Measurements from ENCODE around the gene VAPA.

The VAPA gene, protein sequence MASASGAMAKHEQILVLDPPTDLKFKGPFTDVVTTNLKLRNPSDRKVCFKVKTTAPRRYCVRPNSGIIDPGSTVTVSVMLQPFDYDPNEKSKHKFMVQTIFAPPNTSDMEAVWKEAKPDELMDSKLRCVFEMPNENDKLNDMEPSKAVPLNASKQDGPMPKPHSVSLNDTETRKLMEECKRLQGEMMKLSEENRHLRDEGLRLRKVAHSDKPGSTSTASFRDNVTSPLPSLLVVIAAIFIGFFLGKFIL

DNA sequence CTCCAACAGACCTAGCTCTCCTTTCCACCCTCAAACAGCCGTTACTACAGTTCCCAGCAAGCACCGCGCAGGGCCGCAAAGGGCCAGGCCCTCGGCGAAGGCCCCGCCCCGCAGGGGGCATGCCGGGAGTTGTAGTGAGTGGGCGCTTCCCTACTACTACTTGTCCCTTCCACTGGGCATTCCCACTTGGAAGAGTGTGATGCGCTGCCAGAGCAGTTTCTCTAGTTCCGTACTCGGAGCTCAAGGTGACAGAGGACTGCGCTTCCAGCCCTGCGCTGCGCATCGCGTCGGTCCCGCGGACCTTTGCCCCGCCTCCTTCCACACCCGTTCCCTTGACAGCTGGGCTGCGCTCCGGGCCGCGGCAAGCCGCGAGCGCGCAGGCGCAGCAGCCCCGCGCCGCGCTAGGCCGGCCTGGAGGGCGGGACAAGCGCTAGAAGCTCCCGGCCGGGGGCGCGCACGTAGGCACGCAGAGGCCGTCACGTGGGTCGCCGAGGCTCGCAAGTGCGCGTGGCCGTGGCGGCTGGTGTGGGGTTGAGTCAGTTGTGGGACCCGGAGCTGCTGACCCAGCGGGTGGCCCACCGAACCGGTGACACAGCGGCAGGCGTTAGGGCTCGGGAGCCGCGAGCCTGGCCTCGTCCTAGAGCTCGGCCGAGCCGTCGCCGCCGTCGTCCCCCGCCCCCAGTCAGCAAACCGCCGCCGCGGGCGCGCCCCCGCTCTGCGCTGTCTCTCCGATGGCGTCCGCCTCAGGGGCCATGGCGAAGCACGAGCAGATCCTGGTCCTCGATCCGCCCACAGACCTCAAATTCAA is at the start of gene VAPA:
Gene VAPA, plus strand, starts transcription at position 491 of the 808 bp plus-strand sequence. Its CDS starts 241 bp downstream, at position 732.
- peak; percentile 89 for DNase-seq

DNA sequence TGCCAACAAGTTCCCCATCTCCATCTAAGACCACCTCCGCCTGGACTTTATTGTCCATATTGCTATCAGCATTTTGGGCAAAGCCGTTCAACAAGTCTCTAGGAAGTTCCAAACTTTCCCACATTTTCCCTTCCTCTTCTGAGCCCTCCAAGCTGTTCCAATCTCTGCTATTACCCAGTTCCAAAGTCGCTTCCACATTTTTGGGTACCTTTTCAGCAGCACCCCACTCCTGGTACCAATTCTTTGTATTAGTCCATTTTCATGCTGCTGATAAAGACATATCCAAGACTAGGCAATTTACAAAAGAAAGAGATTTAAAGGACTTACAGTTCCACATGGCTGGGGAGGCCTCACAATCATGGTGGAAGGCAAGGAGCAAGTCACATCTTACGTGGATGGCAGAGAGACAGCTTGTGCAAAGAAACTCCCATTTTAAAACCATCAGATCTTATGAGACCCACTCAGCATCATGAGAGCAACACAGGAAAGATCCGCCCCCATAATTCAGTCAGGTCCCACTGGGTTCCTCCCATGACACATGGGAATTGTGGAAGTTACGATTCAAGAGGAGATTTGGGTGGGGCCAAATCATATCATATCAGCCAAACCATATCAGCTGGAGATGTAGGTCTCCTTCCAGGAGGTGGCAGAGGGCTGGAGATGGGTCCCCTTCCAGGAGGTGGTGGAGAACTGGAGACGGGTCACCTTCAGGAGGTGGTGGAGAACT is 47.9 kb upstream of the VAPA start:
- DNase-seq = no peak

- no peak for DNase-seq
Measured at GRCh38 chr18:9866627-9867026, 47.2 kb upstream of the VAPA start.

GRCh38 chr18:9867071-9867594 is 46.7 kb upstream of the VAPA start:
- DNase-seq = no peak

DNA sequence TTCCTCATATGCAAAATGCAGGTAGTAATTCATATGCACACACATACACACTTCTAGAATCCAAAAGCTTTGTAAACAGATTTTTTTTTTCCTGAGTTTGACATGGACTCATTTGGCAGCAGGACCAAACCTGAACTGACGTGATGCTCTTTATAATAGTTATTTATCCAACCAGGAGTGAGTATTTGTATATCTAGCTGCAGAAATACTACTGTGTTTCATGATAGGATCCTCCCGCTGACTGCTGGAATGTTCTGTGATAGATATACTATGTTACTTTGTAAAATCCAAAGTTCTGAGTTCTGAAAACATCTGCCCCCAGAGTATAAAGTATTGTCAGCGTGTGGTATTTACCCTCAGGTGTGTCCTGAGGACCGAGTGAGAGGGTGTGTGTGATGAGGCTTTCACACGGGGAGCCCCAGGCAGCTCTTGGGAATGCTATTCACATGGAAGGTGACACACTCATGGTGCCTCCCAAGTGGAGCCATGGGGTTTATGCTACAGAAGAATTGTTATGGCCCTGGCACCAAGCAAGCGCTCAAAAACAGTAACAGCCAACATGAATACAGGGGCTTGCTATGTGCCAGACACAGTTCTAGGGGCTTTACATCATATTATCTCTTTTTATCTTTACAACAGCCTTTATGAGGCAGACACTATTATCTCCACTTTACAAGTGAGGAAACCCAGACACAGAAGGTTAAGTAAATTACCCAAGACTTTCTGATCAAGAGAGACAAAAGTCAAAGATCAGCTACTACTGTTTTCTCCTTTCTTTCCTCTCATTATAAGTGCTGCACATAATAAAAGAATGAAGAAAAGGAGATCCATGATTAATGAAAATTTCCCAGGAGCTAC is 44.7 kb upstream of the VAPA start:
- DNase-seq = no peak

- no peak for DNase-seq
Measured at GRCh38 chr18:9869715-9870430, 43.9 kb upstream of the VAPA start.

DNA sequence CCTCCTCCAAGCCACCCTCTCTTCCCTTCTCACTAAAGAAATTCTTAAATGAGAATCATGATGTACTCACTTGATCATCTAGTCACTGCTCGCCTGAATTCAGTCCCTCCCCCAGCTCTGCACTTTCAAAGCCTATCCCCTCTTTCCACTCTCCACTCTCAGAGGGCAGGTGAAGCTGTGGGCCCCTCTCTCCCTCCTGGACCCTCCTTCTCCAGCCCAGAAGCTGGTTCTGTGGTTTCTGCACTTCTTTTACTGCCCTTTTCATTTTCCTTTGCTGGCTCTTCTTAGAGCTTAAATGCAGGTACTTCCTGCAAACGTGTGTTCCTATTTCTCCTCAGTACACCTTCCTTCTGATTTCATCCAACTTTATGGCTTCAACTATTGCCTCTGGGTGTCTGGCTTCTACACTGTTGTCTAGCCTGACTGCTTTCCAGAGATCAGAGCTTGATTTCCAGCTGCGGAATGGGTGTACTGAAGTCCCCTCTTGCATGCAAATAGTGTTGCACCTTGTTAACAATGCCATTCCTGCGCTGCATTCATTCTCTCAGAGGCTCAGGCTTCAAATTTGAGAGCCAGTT is 43.3 kb upstream of the VAPA start:
- DNase-seq = no peak

DNA sequence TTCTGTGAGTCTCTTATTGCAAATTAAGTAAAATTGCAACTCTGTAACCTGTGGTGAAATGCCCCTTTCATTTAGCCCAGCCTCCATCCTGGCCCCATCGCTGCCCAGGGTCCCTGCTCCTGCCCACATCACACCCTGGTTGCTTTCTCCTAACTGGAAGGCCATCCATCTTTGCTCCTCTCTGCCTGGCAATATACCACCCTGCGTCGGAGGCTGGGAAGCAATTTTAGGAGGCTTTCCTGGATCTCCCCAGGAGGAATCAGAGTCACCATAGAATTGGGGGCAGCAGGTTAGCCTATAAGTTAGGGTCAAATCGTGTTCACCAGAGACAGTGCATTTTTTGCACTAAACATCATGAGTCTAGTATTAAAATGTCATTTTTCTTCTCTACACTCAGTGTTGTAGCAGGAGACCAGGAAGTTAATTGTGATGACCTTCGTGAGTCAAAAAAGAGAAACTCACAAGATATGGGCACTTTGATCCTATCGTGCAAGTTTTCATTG is 42.5 kb upstream of the VAPA start:
- DNase-seq = no peak

- DNase-seq = no peak
Measured at GRCh38 chr18:9872823-9873222, 41.0 kb upstream of the VAPA start.

- no peak for DNase-seq
Measured at GRCh38 chr18:9874728-9875127, 39.1 kb upstream of the VAPA start.

- DNase-seq = no peak
Measured at GRCh38 chr18:9876212-9876866, 37.5 kb upstream of the VAPA start.

DNA sequence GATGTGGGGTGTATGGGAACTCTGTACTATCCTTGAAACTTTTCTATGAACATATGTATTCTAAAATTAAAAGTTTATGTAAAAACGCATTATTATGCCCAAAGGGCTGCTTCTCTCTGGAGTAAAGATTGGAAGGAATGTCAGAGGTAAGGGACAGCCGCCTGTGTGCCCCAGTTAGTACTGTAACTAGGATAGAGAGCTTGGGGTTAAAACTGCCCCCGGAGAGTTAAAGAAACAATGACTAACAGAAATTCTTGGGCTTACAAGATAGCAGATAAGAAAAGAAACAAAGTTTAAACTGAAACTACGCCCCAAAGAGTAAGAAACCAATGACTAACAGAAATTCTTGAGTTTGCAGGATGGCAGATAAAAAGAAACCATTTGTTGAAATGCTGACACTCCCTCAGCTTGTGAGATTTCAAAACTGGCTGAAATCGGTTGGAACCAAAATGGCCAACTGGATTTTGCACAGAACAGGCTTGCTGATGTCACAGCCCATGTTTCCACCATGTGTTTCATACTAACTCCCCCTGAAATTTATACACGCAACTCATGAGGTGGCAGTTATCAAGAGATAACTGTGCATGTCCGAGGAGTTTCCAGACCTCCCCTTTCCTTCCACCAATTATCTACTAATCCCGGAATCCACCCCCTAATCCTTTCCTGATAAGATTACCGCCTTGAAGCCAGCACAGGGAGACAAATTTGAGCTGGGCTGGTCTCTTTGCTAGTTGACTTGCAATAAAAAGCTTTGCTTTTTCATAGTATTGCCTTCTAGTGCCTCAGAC is 36.8 kb upstream of the VAPA start:
- DNase-seq = no peak

DNA sequence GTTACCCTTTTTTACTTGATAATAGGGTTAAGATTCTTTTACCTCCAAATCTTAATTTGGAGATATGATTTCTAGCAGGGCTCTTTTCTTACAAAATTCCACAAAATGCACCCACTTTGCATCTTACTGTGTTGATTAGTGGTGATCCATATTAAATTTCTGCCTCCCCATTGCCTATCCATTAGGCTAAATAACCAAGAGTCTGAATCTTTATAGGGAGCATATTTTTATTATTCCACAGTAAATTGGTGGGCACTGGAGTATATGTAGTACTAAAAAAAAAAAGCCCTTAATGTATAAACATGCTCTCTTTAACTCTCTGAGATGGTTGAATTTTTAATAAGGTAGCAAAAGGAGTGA is 36.2 kb upstream of the VAPA start:
- no peak for DNase-seq

DNA sequence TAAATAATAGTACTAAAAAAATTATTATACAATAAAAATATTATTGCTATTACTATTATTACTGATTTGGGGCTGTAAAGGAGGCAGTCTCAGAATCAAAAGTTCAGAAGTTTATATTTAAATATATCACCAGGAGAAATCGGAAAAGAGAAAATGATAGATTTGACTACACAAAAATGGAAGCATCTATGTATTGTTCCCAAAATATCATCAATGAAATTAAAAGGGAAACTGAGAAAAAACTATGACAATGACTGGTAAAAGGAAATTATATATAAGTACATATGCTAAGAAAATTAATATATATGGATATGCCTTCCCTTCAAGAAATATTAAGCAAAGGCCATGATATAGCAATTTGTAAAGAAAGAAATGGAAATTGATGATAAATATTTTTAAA is 35.7 kb upstream of the VAPA start:
- DNase-seq = no peak

- no peak for DNase-seq
Measured at GRCh38 chr18:9878783-9879242, 35.0 kb upstream of the VAPA start.

DNA sequence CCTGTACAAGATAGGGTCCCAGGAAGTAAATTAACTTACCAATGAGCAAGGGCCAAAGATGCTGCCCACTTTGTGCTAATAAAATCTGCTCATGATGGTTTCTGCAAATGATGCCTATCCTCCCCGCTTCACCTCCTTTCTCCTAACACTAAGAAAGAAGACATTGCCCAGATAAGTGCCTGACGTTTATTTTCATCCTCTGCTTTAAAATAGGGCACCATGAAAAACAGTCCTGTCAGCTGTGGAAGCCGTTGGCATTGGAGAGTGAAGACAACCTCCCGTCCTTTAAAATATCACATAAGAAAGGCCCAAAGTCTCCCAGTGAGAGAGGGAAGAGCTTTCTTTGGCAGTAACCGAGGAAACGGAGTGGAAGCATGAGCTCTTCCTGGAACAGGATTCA is 29.7 kb upstream of the VAPA start:
- DNase-seq = no peak

DNA sequence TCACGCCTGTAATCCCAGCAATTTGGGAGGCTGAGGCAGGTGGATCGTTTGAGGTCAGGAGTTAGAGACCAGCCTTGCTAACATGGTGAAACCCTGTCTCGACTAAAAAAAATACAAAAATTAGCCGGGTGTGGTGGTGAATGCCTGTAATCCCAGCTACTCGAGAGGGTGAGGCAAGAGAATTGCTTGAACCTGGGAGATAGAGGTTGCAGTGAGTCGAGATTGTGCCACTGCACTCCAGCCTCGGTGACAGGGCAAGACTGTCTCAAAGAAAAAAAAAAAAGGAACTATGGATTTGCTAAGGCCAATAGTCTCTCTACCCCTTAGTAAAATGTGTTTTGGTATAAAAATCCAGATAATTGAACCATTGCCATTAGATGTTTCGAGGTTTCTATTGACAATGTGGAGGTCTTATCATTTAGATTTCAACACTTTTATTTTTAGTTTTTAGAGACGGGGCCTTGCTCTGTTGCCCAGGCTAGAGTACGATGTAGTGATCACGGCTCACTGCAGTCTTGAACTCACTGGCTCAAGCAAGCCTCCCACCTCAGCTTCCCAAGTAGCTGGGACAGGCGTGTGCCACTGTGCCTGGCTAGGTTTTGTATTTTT is 29.2 kb upstream of the VAPA start:
- no peak for DNase-seq

- DNase-seq = no peak
Measured at GRCh38 chr18:9885170-9886004, 28.4 kb upstream of the VAPA start, which contains the start of gene TXNDC2. Gene TXNDC2, plus strand, starts transcription at chr18:9885973. Its CDS starts 708 bp downstream, at chr18:9886681.
